AG20443 (cell line): Measurements from ENCODE around the gene SPAG5.

ENCODE experiments used
- DNase-seq: peaks from one replicate; pipeline ENCODE4 v3.0.0; 2012; ENCODE audit warnings: low spot score, mixed read lengths

SPAG5 gene

GRCh38 chr17:28541439-28541838, 57.4 kb downstream of the SPAG5 start:
- DNase-seq = no peak

- no peak for DNase-seq
Measured at GRCh38 chr17:28540231-28540630, 58.6 kb downstream of the SPAG5 start.

- no peak for DNase-seq
Measured at GRCh38 chr17:28538296-28538895, 60.4 kb downstream of the SPAG5 start.

- DNase-seq = no peak
Measured at GRCh38 chr17:28537219-28537610, 61.6 kb downstream of the SPAG5 start.

GRCh38 chr17:28536532-28537218, 62.1 kb downstream of the SPAG5 start:
- DNase-seq = no peak

GRCh38 chr17:28534740-28535375, 64.0 kb downstream of the SPAG5 start:
- no peak for DNase-seq

GRCh38 chr17:28533091-28533807, 65.6 kb downstream of the SPAG5 start:
- peak; percentile 45 for DNase-seq

- no peak for DNase-seq
Measured at GRCh38 chr17:28532050-28532960, 66.5 kb downstream of the SPAG5 start.

- no peak for DNase-seq
Measured at GRCh38 chr17:28530926-28531325, 67.9 kb downstream of the SPAG5 start.

- no peak for DNase-seq
Measured at GRCh38 chr17:28530250-28530649, 68.6 kb downstream of the SPAG5 start.

- DNase-seq = no peak
Measured at GRCh38 chr17:28529013-28529400, 69.8 kb downstream of the SPAG5 start.

- peak; percentile 54 for DNase-seq
Measured at GRCh38 chr17:28528327-28529012, 70.4 kb downstream of the SPAG5 start.

- DNase-seq = no peak
Measured at GRCh38 chr17:28527859-28528258, 71.0 kb downstream of the SPAG5 start.
